Activated CD8-positive, alpha-beta T cell treated with anti-CD3 and anti-CD28 coated beads, Interleukin-2, amount 10 ng/mL, durations not matched to agents 7 days and 5 days (primary cell): Measurements from ENCODE around the gene CAPN3. TPM values are rescaled to one million over a fixed set of nuclear protein-coding genes. Genes with fewer than 3 reads are reported as not detected.

Experiments
- ATAC-seq: fragments of 150-1000 bp; cut with Tn5 transposase; one replicate; pipeline ENCODE4 v1.10.0; 2021; ENCODE audit warnings: moderate library complexity
- CTCF ChIA-PET: fragments of 350-600 bp; sonication (Branson Sonifier 250); formaldehyde crosslinking; loops from one replicate; lab custom pipeline; 2021; ENCODE audit warnings: antibody characterized with exemption; lab: Charles Lee
- POLR2A ChIA-PET: fragments of 350-600 bp; sonication (Branson Sonifier 250); formaldehyde crosslinking; loops from one replicate; lab custom pipeline; 2021; ENCODE audit warnings: antibody characterized with exemption; lab: Charles Lee
- DNase-seq: peaks from one replicate; pipeline ENCODE4 v3.0.0-alpha.2; 2020
- H3K27ac Mint-ChIP-seq: one replicate; pipeline ENCODE4 v1.8.0; 2021; ENCODE audit warnings: mild to moderate bottlenecking, mixed read lengths
- H3K27me3 Mint-ChIP-seq: one replicate; pipeline ENCODE4 v1.8.0; 2021; ENCODE audit warnings: low read depth, mixed read lengths
- H3K36me3 Mint-ChIP-seq: one replicate; pipeline ENCODE4 v1.8.0; 2021; ENCODE audit warnings: low read depth, mixed read lengths
- H3K4me1 Mint-ChIP-seq: one replicate; pipeline ENCODE4 v1.8.0; 2021; ENCODE audit warnings: low read depth, mixed read lengths
- H3K4me3 Mint-ChIP-seq: one replicate; pipeline ENCODE4 v1.8.0; 2021; ENCODE audit warnings: mild to moderate bottlenecking, mixed read lengths
- H3K9me3 Mint-ChIP-seq: one replicate; pipeline ENCODE4 v1.8.0; 2022; ENCODE audit warnings: mixed read lengths; ENCODE audit not compliant: insufficient read depth
- total RNA-seq, 2 experiments: library from RNA; stranded (reverse); gene quantifications; one replicate each; pipeline ENCODE4 v1.2.3, GENCODE V29; 2021

Gene CAPN3
- total RNA-seq, 2 experiments from 2014 or later = 2.5 to 2.9 TPM

DNA sequence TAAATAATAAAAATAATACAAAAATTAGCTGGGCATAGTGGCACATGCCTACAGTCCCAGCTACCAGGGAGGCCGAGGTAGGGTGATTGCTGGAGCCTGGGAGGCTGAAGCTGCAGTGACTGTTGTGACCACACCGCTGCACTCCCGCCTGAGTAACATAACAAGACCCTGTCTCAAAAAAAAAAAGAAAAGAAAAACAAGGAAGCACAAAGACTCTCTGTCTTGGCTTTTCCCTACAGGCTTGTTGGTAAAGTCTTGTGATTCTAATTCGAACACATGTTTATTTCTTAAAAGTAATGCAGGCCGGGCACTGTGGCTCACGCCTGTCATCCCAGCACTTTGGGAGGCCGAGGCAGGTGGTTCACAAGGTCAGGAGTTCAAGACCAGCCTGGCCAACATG lies 60.1 kb downstream of the CAPN3 start:
- H3K4me1 Mint-ChIP-seq = no peaks in the 10 kb centered on the region
- DNase-seq = no peak
- H3K9me3 Mint-ChIP-seq = no peaks in the 10 kb centered on the region
- ChIA-PET CTCF (interaction anchor here (1.1 kb wide), 1 partner anchor 17 kb away, joined by 3 read pairs; no protein-coding TSS in a partner anchor), POLR2A (no interaction called here)
- H3K36me3 Mint-ChIP-seq = peaks cover 35% of the 10 kb centered on the region
- no peak overlapping the region for H3K4me3 Mint-ChIP-seq
- no peak overlapping the region for H3K27ac Mint-ChIP-seq
- ATAC-seq = no peak
- no peaks in the 10 kb centered on the region for H3K27me3 Mint-ChIP-seq

DNA sequence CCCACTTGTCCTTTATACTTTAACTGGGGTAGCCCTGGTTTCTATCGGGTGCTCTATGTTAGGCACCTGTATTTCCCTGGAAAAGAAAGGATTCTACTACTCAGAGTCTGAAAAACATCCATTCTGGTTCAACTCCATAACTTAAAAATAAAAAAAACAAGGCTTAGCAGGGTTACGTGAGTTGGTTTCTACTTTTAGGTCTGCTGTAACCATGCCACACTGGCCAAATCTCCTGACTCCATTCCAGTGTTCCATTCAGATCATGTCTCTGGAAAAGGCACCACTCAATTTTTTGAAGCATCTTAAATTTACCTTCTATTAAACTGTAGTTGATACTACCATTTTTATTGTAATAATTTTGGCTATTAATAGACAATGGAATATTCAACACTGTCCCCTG lies 62.1 kb downstream of the CAPN3 start:
- peaks cover 45% of the 10 kb centered on the region for H3K36me3 Mint-ChIP-seq
- no peaks in the 10 kb centered on the region for H3K9me3 Mint-ChIP-seq
- ChIA-PET POLR2A (no interaction called here), CTCF (no interaction called here)
- no peak overlapping the region for H3K4me3 Mint-ChIP-seq
- no peak overlapping the region for H3K27ac Mint-ChIP-seq
- ATAC-seq (no peak), DNase-seq (no peak)
- no peaks in the 10 kb centered on the region for H3K27me3 Mint-ChIP-seq
- H3K4me1 Mint-ChIP-seq = no peaks in the 10 kb centered on the region

DNA sequence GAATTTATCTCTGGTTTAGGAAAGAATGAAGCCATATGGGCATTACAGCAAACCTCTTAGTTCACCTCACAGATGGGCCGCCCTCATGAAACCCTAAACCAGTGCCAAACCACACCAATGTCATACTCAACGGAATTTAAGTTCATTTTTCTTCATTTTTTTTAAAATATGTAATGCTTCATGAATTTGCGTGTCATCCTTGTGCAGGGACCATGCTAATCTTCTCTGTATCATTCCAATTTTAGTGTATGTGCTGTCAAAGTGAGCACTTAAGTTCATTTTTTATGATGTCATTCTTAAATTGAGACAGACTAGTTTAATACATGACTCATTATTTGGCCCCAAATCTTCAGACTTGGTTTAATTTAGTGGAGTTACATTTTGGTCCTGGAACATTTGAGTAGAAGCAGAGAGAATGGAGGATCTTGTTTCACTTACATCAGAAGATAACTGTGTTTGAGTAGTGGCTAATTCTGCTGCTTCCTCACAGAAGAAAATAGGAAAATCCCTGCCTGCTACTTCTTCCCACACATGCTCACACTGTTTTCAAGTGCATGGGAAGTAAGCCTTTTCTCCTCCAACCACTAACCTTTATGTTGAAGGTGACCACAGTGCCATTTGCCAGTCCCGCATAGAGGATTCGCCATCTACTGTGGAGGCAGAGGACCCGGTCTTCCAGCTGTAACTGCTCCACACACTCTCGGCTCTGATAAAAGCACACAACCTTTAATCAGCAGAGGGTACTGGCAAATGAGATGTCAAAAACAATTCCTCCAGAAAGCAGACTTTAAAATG lies 68.3 kb downstream of the CAPN3 start:
- ChIA-PET POLR2A (no interaction called here), CTCF (no interaction called here)
- no peak for ATAC-seq
- Mint-ChIP-seq H3K4me3 (no peak overlapping the region), H3K36me3 (peaks cover 41% of the 10 kb centered on the region), H3K9me3 (no peaks in the 10 kb centered on the region), H3K27ac (no peak overlapping the region), H3K4me1 (no peaks in the 10 kb centered on the region), H3K27me3 (no peaks in the 10 kb centered on the region)
- DNase-seq = no peak

DNA sequence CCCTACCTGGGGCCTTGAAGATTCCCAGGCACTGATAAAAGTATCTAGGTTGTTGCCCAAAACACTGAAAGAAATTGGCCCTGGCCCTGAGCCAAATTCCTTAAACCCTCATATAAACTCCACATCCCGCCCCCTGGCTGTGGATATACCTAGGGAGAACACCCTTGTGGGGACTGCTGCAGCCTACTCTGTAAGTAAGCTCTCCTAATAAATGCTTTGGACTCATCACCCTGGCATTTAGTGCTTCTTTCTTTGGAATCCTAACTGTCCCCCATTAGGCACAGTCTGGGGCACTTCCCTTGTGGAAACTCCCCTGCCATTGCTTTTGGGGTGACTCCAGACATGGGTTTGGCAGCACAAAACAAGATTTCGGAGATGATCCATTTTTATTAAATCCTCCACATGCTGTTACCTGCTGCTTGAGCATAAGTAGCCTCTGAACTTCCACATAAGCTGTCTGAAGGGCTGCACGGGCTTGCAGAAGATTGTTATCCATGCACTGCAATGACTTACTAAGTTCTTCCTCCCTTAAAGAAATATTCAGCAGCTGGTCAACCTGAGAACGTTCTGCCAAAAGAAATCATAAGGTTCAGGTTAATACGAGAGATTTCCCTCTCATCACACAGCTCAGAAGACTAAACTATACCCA lies 85.2 kb downstream of the CAPN3 start:
- Mint-ChIP-seq H3K27ac (no peak overlapping the region), H3K27me3 (no peaks in the 10 kb centered on the region), H3K36me3 (peaks cover 34% of the 10 kb centered on the region), H3K4me3 (no peak overlapping the region), H3K9me3 (no peaks in the 10 kb centered on the region), H3K4me1 (no peaks in the 10 kb centered on the region)
- ChIA-PET POLR2A (no interaction called here), CTCF (interaction anchor here (1.1 to 1.2 kb wide), 2 partner anchors 12 to 27 kb away, joined by 3 to 4 read pairs; no protein-coding TSS in a partner anchor)
- DNase-seq = no peak
- no peak for ATAC-seq

DNA sequence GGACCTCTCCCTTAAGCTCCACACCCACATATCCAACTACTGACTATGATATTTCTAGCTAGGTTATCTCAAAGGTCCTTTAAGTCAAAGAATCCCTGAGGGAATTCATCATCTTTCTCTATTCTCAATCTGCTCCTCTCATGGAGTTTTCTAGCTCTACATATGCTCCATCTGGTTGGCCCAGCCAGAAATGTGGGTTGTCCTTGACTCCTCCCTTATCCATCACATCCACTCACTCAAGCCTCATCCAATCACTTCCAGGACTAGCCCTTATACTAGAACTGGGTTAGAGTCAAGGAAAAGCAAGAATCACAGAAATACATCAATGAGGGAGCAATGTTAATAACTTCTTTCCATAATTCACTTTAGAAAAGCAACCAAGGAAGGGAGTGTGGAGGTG lies 86.2 kb downstream of the CAPN3 start:
- ATAC-seq (no peak), DNase-seq (no peak)
- no peak overlapping the region for H3K4me3 Mint-ChIP-seq
- POLR2A ChIA-PET = no interaction called here
- H3K4me1 Mint-ChIP-seq = no peaks in the 10 kb centered on the region
- H3K27me3 Mint-ChIP-seq = no peaks in the 10 kb centered on the region
- CTCF ChIA-PET = interaction anchor here (1.0 to 1.2 kb wide), 3 partner anchors 11 to 206 kb away, joined by 3 to 4 read pairs (median 3); no protein-coding TSS in a partner anchor
- H3K27ac Mint-ChIP-seq = no peak overlapping the region
- H3K9me3 Mint-ChIP-seq = no peaks in the 10 kb centered on the region
- peaks cover 36% of the 10 kb centered on the region for H3K36me3 Mint-ChIP-seq

DNA sequence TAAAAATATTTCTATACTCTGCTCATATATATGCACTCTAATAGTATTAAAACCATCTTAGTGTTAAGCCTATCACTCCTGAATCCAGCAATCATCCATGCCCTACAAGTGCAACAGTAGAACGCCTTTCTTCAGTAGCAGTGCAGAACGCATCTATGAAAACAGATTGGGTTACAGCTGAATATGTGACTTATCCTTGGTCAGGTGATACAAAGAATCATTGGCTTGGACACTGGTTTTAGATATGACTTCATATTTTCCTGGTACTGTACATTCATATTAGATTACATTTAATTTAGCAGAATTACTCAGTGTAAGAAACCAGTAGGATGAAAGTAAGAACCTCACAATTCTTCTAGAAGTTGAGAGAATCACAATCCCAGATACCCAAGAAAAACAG lies 88.3 kb downstream of the CAPN3 start:
- Mint-ChIP-seq H3K27ac (no peak overlapping the region), H3K4me1 (no peaks in the 10 kb centered on the region), H3K27me3 (no peaks in the 10 kb centered on the region), H3K9me3 (no peaks in the 10 kb centered on the region), H3K36me3 (peaks cover 42% of the 10 kb centered on the region), H3K4me3 (no peak overlapping the region)
- POLR2A ChIA-PET = no interaction called here
- CTCF ChIA-PET = no interaction called here
- ATAC-seq = no peak
- DNase-seq = no peak

DNA sequence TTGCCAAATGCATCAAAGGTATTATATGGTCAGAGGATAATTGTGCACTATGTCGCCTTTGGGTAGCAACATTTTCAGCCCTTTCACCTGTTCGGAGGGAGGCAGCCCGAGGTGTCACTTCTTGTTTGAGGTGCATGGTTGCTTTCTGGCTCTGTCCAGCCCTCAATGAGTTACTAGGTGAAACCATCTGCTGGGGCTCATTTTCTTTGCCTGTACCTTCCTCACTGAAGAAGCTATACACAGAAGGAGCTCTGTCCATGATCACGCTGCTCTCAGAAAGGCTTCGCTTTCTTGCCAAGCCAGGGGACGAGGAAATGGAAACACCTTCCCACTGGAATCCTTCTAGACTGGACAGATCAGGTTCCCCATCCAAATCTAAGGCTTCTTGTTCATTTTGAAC lies 89.0 kb downstream of the CAPN3 start:
- CTCF ChIA-PET = no interaction called here

DNA sequence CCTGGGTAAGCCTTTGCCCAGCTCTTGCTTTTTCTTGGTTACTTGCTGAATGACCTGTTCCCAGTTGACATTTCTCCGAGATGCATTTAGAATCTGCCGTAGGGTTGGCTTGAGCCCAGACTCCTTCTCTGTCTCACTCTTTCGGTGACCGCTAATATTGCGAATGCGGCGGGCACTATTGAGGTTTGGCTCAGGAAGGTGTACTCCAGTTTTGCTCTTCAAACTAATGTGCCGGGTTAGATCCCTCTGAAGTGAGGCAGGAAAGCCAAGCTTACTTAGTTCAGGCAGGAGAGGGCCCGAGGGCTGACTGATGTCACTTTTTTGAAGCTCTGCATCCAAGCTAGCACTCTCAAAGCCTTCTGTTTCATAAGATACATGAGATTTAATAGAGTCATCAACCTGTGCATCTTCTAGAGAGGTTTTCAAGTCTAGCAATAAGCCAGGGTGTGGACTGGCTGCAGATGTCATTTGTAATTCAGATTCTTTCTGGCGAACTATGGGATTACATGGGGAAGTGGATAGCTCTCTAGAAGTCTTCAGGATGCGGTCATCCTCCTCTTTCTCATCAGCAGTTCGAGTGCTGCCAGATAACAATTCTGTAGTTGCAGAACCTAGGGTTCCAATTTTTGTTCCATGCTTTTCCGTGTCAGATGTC lies 90.6 kb downstream of the CAPN3 start:
- no peak overlapping the region for H3K27ac Mint-ChIP-seq

More for the DNA sequence above, 89.0 kb downstream of the CAPN3 start:
- H3K9me3 Mint-ChIP-seq = no peaks in the 10 kb centered on the region
- DNase-seq = no peak
- POLR2A ChIA-PET = no interaction called here
- H3K27me3 Mint-ChIP-seq = no peaks in the 10 kb centered on the region
- no peaks in the 10 kb centered on the region for H3K4me1 Mint-ChIP-seq
- H3K36me3 Mint-ChIP-seq = peaks cover 44% of the 10 kb centered on the region
- ATAC-seq = no peak
- no peak overlapping the region for H3K27ac Mint-ChIP-seq
- no peak overlapping the region for H3K4me3 Mint-ChIP-seq

DNA sequence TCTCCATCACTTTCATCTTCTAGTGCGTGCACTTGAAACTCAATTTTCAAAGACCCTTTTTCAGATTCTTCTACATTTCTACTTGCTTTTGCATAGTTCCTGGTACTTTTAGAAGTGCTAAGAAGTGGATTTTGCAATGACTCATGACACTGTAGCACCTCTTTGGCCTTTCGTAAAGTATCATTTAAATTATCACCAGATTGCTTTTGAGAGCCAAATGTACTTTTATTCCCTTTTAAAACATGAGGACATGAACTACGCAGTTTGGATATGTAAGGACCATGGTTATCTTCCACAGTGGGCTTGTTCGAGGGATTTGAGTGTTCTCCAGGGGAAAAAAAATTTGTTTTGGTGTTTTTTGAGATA lies 91.1 kb downstream of the CAPN3 start:
- peaks cover 31% of the 10 kb centered on the region for H3K36me3 Mint-ChIP-seq
- DNase-seq = no peak
- ChIA-PET CTCF (no interaction called here), POLR2A (no interaction called here)
- H3K4me1 Mint-ChIP-seq = no peaks in the 10 kb centered on the region
- no peaks in the 10 kb centered on the region for H3K9me3 Mint-ChIP-seq
- no peak overlapping the region for H3K4me3 Mint-ChIP-seq
- no peak for ATAC-seq
- no peak overlapping the region for H3K27ac Mint-ChIP-seq
- no peaks in the 10 kb centered on the region for H3K27me3 Mint-ChIP-seq

More for the DNA sequence above, 90.6 kb downstream of the CAPN3 start:
- Mint-ChIP-seq H3K27me3 (no peaks in the 10 kb centered on the region), H3K4me1 (no peaks in the 10 kb centered on the region), H3K36me3 (peaks cover 36% of the 10 kb centered on the region), H3K9me3 (no peaks in the 10 kb centered on the region), H3K4me3 (no peak overlapping the region)
- ChIA-PET POLR2A (no interaction called here), CTCF (no interaction called here)
- DNase-seq = no peak
- ATAC-seq = no peak

DNA sequence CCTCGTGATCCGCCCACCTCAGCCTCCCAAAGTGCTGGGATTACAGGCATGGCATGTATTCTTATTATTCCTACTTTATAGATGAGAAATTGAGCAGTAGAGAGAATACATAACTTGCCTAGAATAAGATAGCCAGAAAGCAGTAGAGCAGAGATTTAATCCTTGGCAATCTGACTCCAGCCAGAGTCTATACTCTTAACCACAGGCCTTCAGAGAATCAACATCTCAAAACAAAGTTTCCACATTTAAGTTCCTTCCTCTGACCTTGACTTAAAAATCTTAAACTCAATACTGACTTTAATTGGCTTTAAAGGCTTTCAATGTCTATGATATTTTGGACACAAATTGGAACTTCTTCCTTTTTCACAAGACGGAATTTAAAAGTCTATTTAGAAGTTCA lies 94.5 kb downstream of the CAPN3 start:
- Mint-ChIP-seq H3K27ac (no peak overlapping the region), H3K27me3 (no peaks in the 10 kb centered on the region), H3K4me3 (no peak overlapping the region), H3K36me3 (peaks cover 26% of the 10 kb centered on the region), H3K9me3 (no peaks in the 10 kb centered on the region), H3K4me1 (no peaks in the 10 kb centered on the region)
- CTCF ChIA-PET = interaction anchor here (1.0 kb wide), 1 partner anchor 69 kb away, joined by 3 read pairs; no protein-coding TSS in a partner anchor
- ATAC-seq = no peak
- POLR2A ChIA-PET = no interaction called here
- DNase-seq = no peak

DNA sequence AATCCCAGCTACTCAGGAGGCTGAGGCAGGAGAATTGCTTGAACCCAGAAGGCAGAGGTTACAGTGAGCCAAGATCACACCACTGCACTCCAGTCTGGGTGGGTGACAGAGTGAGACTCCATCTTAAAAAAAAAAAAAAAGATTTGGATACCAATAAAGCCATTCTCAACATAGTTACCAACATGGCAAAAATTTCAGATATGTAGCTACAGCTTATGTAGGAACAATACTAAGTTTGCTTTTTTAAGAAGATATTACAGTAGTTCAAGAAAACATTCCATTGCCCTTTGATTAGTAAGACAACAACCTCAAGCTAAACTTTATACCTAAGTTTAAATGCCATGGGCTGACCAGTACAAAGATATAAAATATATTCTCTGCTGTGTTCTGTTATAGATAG lies 97.2 kb downstream of the CAPN3 start:
- ChIA-PET CTCF (interaction anchor here (0.6 to 1.1 kb wide), 2 partner anchors 11 to 910 kb away, joined by 3 to 4 read pairs; no protein-coding TSS in a partner anchor), POLR2A (no interaction called here)
- no peaks in the 10 kb centered on the region for H3K9me3 Mint-ChIP-seq
- no peaks in the 10 kb centered on the region for H3K27me3 Mint-ChIP-seq
- no peaks in the 10 kb centered on the region for H3K4me1 Mint-ChIP-seq
- H3K27ac Mint-ChIP-seq = no peak overlapping the region
- H3K36me3 Mint-ChIP-seq = peaks cover 5% of the 10 kb centered on the region
- H3K4me3 Mint-ChIP-seq = no peak overlapping the region
- ATAC-seq = no peak
- DNase-seq = no peak

DNA sequence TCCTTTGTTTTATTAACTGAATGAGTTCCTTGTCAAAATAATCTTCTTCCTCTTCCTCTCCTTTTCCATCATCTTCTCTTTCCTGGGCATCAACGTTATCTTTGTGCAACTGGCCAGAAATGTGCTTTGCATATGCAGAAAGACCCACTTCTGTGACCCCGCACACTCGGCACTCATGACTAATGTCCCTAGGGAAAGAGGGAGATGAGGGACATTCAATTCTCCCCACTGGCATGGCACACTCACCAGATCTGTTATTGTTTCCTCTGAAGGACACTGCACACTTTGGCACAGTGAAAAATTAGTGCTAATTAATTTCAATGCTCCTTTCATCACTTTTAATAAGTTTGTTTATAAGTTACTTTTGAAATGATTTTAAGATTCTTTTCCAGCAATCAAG lies 97.7 kb downstream of the CAPN3 start:
- Mint-ChIP-seq H3K36me3 (peaks cover 2% of the 10 kb centered on the region), H3K27me3 (no peaks in the 10 kb centered on the region), H3K9me3 (no peaks in the 10 kb centered on the region), H3K4me3 (no peak overlapping the region), H3K27ac (no peak overlapping the region), H3K4me1 (no peaks in the 10 kb centered on the region)
- CTCF ChIA-PET = interaction anchor here (0.6 kb wide), 1 partner anchor 909 kb away, joined by 3 read pairs; no protein-coding TSS in a partner anchor
- POLR2A ChIA-PET = no interaction called here
- DNase-seq (no peak), ATAC-seq (no peak)
